Measurements from ENCODE around the gene HOTAIR.

The HOTAIR gene

DNA sequence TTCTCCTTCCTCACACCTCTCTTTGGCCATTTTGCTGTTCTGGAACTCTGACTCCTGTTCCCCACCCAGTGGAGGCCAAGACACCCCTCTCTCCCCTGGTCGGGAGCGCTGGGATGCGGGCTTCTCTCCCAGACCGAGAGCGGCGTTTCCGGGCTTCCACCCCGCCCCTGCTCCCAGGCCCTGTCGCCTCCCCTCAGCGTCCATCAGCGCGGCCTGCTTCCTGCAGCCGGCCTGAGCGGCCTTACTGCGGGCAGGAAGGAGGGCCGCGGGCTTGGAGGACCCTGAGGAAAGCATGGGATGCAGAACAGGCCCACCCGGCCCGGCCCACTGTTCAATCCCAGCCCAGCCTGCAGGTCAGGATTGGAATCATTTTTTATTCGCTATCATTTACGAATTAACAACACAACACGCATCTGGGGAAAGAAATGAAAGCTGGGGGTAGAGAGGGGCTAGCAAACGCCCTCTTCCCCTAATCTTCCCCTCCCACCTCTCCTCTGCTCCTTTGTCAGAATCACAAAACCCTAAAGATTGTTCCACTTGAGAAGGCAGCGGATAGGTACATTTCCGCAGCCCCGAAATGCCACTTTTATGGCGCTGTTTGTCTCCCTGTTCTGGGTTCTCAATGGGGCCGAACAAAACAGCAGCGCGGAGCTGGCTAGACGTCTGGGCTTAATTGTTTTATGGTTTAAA lies 30.2 kb upstream of the HOTAIR start:
- Histone ChIP-seq H4K20me1 (ENCODE audit: insufficient read depth, low read length) (no peaks in the 10 kb centered on the region), H3K27ac (ENCODE audit: low read length) (no peak overlapping the region), H3F3A (ENCODE audit: insufficient read depth, low read length) (no peaks in the 10 kb centered on the region), H3K9me3 (replicated peaks; ENCODE audit: insufficient read depth, low read length) (no peaks in the 10 kb centered on the region), H3K4me1 (ENCODE audit: low read length) (0 out of 2 replicates have a peak, but pooled peaks cover 5% of the 10 kb centered on the region), H3K9me2 (replicated peaks; ENCODE audit: insufficient read depth, low read length) (no peaks in the 10 kb centered on the region), H3K9ac (ENCODE audit: low read length) (no peak overlapping the region), H3K4me2 (ENCODE audit: low read depth, low read length) (no peak overlapping the region), H3K79me2 (ENCODE audit: low read length) (no peaks in the 10 kb centered on the region), H3K27me3 (replicated peaks; ENCODE audit: insufficient read depth, low read length) (peaks cover 93% of the 10 kb centered on the region), H3K36me3 (replicated peaks; ENCODE audit: insufficient read depth, low read length) (no peaks in the 10 kb centered on the region), H2AFZ (ENCODE audit: low read length) (no peak overlapping the region), H3K4me3 (ENCODE audit: low read length) (no peak overlapping the region)
- TF ChIP-seq CTCF (IDR thresholded peaks at IDR 0.05; ENCODE audit: low read length), result no peak
- 0 out of 2 replicates have a peak, but pooled peaks have one; percentile 45 for TF ChIP-seq EZH2phosphoT487 (IDR thresholded peaks at IDR 0.05; ENCODE audit: low read length)
- DNase-seq, result no peak

GRCh38 chr12:54004063-54004840 lies 29.5 kb upstream of the HOTAIR start:
- H3K9me3 ChIP-seq (replicated peaks; ENCODE audit: insufficient read depth, low read length), result no peaks in the 10 kb centered on the region
- no peak overlapping the region for H3K9ac ChIP-seq (ENCODE audit: low read length)
- H4K20me1 ChIP-seq (ENCODE audit: insufficient read depth, low read length), result no peaks in the 10 kb centered on the region
- H3K4me3 ChIP-seq (ENCODE audit: low read length), result no peak overlapping the region
- no peaks in the 10 kb centered on the region for H3K79me2 ChIP-seq (ENCODE audit: low read length)
- H3F3A ChIP-seq (ENCODE audit: insufficient read depth, low read length), result no peaks in the 10 kb centered on the region
- H3K36me3 ChIP-seq (replicated peaks; ENCODE audit: insufficient read depth, low read length), result no peaks in the 10 kb centered on the region
- no peaks in the 10 kb centered on the region for H3K9me2 ChIP-seq (replicated peaks; ENCODE audit: insufficient read depth, low read length)
- H3K4me1 ChIP-seq (ENCODE audit: low read length), result 0 out of 2 replicates have a peak, but pooled peaks cover 5% of the 10 kb centered on the region
- H2AFZ ChIP-seq (ENCODE audit: low read length), result no peak overlapping the region
- TF ChIP-seq EZH2 (optimal IDR thresholded peaks at IDR 0.05; ENCODE audit: low read depth, low read length), result no peak
- TF ChIP-seq CTCF (IDR thresholded peaks at IDR 0.05; ENCODE audit: low read length), result no peak
- TF ChIP-seq EZH2phosphoT487 (IDR thresholded peaks at IDR 0.05; ENCODE audit: low read length), result no peak
- H3K27me3 ChIP-seq (replicated peaks; ENCODE audit: insufficient read depth, low read length), result peaks cover 92% of the 10 kb centered on the region
- DNase-seq, result no peak
- H3K4me2 ChIP-seq (ENCODE audit: low read depth, low read length), result no peak overlapping the region
- H3K27ac ChIP-seq (ENCODE audit: low read length), result no peak overlapping the region

- TF ChIP-seq CTCF (IDR thresholded peaks at IDR 0.05; ENCODE audit: low read length), result no peak
- no peak for TF ChIP-seq EZH2phosphoT487 (IDR thresholded peaks at IDR 0.05; ENCODE audit: low read length)
- TF ChIP-seq EZH2 (optimal IDR thresholded peaks at IDR 0.05; ENCODE audit: low read depth, low read length), result no peak
- DNase-seq, result no peak
- Histone ChIP-seq H3K27me3 (replicated peaks; ENCODE audit: insufficient read depth, low read length) (peaks cover 95% of the 10 kb centered on the region), H3K9ac (ENCODE audit: low read length) (no peak overlapping the region), H3K4me1 (ENCODE audit: low read length) (0 out of 2 replicates have a peak, but pooled peaks cover 5% of the 10 kb centered on the region), H3K9me3 (replicated peaks; ENCODE audit: insufficient read depth, low read length) (no peaks in the 10 kb centered on the region), H3K27ac (ENCODE audit: low read length) (no peak overlapping the region), H4K20me1 (ENCODE audit: insufficient read depth, low read length) (no peaks in the 10 kb centered on the region), H3K4me3 (ENCODE audit: low read length) (no peak overlapping the region), H3K36me3 (replicated peaks; ENCODE audit: insufficient read depth, low read length) (no peaks in the 10 kb centered on the region), H3K9me2 (replicated peaks; ENCODE audit: insufficient read depth, low read length) (no peaks in the 10 kb centered on the region), H3K4me2 (ENCODE audit: low read depth, low read length) (no peak overlapping the region), H3K79me2 (ENCODE audit: low read length) (no peaks in the 10 kb centered on the region), H3F3A (ENCODE audit: insufficient read depth, low read length) (no peaks in the 10 kb centered on the region), H2AFZ (ENCODE audit: low read length) (no peak overlapping the region)
These were observed 28.9 kb upstream of the HOTAIR start for GRCh38 chr12:54003625-54004024.

Data from MM.1S (cell line).